ENCODE results near the gene GSN. TPM values are rescaled to one million over a fixed set of nuclear protein-coding genes. Genes with fewer than 3 reads are reported as not detected.

GSN gene
- total and polyA plus RNA-seq, 2 of the 13 experiments (the other 11 are each of a cell fraction or from before 2014, with no cell fraction given) = 294 to 307 TPM

- TF ChIP-seq ZNF407 (CRISPR knock-in tag; IDR thresholded peaks at IDR 0.05; ENCODE audit: not compliant biosample characterization) = peak; percentile 68
- peak; percentile 57 for TF ChIP-seq POLR2G (IDR thresholded peaks at IDR 0.05; ENCODE audit: low read depth, low read length)
- peak; percentile 56; the same call in 1 of the 2 replicates for TF ChIP-seq SSRP1 (CRISPR knock-in tag; IDR thresholded peaks at IDR 0.05)
- peak; percentile 92 for TF ChIP-seq ZNF687 (CRISPR knock-in tag; IDR thresholded peaks at IDR 0.05)
- TF ChIP-seq ZNF362 (CRISPR knock-in tag; IDR thresholded peaks at IDR 0.05; ENCODE audit: borderline replicate concordance) = peak; percentile 93
- TF ChIP-seq ZBTB37 (CRISPR knock-in tag; IDR thresholded peaks at IDR 0.05) = 0 out of 2 replicates have a peak, but pooled peaks have one; percentile 33
- peak; percentile 68 for TF ChIP-seq ZNF792 (CRISPR knock-in tag; IDR thresholded peaks at IDR 0.05)
- TF ChIP-seq POLR2AphosphoS5 (IDR thresholded peaks at IDR 0.05; ENCODE audit: low read depth, low read length) = peak; percentile 50; the same call in 1 of the 2 replicates
- TF ChIP-seq, protein P1, sequence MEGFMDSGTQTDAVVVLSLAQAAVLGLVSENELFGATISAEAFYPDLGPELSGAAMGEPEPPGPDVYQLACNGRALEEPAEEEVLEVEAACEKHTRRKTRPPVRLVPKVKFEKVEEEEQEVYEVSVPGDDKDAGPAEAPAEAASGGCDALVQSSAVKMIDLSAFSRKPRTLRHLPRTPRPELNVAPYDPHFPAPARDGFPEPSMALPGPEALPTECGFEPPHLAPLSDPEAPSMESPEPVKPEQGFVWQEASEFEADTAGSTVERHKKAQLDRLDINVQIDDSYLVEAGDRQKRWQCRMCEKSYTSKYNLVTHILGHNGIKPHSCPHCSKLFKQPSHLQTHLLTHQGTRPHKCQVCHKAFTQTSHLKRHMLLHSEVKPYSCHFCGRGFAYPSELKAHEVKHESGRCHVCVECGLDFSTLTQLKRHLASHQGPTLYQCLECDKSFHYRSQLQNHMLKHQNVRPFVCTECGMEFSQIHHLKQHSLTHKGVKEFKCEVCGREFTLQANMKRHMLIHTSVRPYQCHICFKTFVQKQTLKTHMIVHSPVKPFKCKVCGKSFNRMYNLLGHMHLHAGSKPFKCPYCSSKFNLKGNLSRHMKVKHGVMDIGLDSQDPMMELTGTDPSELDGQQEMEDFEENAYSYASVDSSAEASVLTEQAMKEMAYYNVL (CRISPR knock-in tag; IDR thresholded peaks at IDR 0.05; ENCODE audit: borderline replicate concordance) = peak; percentile 78; the same call in 1 of the 2 replicates
- no peak for TF ChIP-seq PHB2 (IDR thresholded peaks at IDR 0.05; ENCODE audit: partially characterized antibody)
- TF ChIP-seq TP53 (CRISPR knock-in tag; conservative IDR thresholded peaks at IDR 0.05) = no peak
Observed at GRCh38 chr9:121289026-121289771, 21.2 kb downstream of the GSN start (continued).

Data from HepG2 (cell line).